Natural killer cell (primary cell): ENCODE data around the gene JAKMIP1. TPM values are rescaled to one million over a fixed set of nuclear protein-coding genes. Genes with fewer than 3 reads are reported as not detected.

ENCODE experiments used
- ATAC-seq, 3 donors: fragments of 150-1000 bp in 2 of 3; fragments of 200-7000 bp in 1 of 3; cut with Tn5 transposase; 1 replicate in 1 of 3; 2 replicates in 2 of 3; pipeline ENCODE4 v1.10.0; 2021; ENCODE audit warnings: mild to moderate bottlenecking in 2 of 3, moderate library complexity in 2 of 3
- DNase-seq, 2 donors: peaks; one replicate each; pipeline versions ENCODE4 v3.0.0 to v3.0.0-alpha.2; 2013 to 2021; ENCODE audit warnings: mixed read lengths in 1 of 2
- H3K27ac ChIP-seq: one replicate; pipeline ENCODE4 v1.5.1; 2013; ENCODE audit warnings: mild to moderate bottlenecking, low read length
- H3K27me3 ChIP-seq: one replicate; pipeline ENCODE4 v1.6.1; 2013; ENCODE audit warnings: low read length; ENCODE audit not compliant: control insufficient read depth, insufficient read depth
- H3K36me3 ChIP-seq: one replicate; pipeline ENCODE4 v1.6.1; 2013; ENCODE audit warnings: low read length; ENCODE audit not compliant: control insufficient read depth, insufficient read depth
- H3K4me1 ChIP-seq: one replicate; pipeline ENCODE4 v1.6.1; 2013; ENCODE audit warnings: low read length; ENCODE audit not compliant: control insufficient read depth, insufficient read depth
- H3K4me3 ChIP-seq: one replicate; pipeline ENCODE4 v1.5.1; 2013; ENCODE audit warnings: low read length
- H3K9me3 ChIP-seq: one replicate; pipeline ENCODE4 v1.6.1; 2013; ENCODE audit warnings: low read length; ENCODE audit not compliant: control insufficient read depth, insufficient read depth
- H3K27ac Mint-ChIP-seq, 2 donors: one replicate each; pipeline ENCODE4 v1.8.0; 2022; ENCODE audit warnings: mild to moderate bottlenecking in 2 of 2, mixed read lengths in 2 of 2, moderate library complexity in 1 of 2
- H3K27me3 Mint-ChIP-seq, 2 donors: one replicate each; pipeline ENCODE4 v1.8.0; 2022; ENCODE audit warnings: low read depth in 2 of 2, mixed read lengths in 2 of 2
- H3K36me3 Mint-ChIP-seq: one replicate; pipeline ENCODE4 v1.8.0; 2022; ENCODE audit warnings: mixed read lengths
- H3K4me1 Mint-ChIP-seq, 2 donors: one replicate each; pipeline ENCODE4 v1.8.0; 2022; ENCODE audit warnings: mixed read lengths in 2 of 2
- H3K4me3 Mint-ChIP-seq: one replicate; pipeline ENCODE4 v1.8.0; 2022; ENCODE audit warnings: mild to moderate bottlenecking, moderate library complexity, mixed read lengths
- H3K9me3 Mint-ChIP-seq, 2 donors: one replicate each; pipeline ENCODE4 v1.8.0; 2022; ENCODE audit warnings: mixed read lengths in 2 of 2
- CTCF ChIP-seq: fragments of 200-600 bp; IDR thresholded peaks from one replicate; pipeline ENCODE4 v1.8.0; 2022; ENCODE audit warnings: antibody characterized with exemption
- WGBS: methylation state at CpG from one replicate; pipeline ENCODE4 v1.1.7; 2013; ENCODE audit warnings: missing lambda C conversion rate; ENCODE audit not compliant: insufficient coverage; 5-methylcytosine and 5-hydroxymethylcytosine counted together
- intact Hi-C: fragments of 100-400 bp; cut with micrococcal nuclease; formaldehyde crosslinking; loops from one replicate; pipeline ENCODE4 v1.14.2; 2022
- total RNA-seq, 4 donors: library from RNA; stranded (reverse); fragments of 120-200 nt in 1 of 4; gene quantifications; one replicate each; pipeline versions ENCODE4 v1.2.3 to v1.2.4, GENCODE V29; 2013 to 2022

Gene JAKMIP1
- total RNA-seq, 3 donors from 2014 or later (not counting 1 experiment from before 2014, with no cell fraction given), result 8.8 to 21.8 (median 16.4) TPM

GRCh38 chr4:6239968-6240367, 39.6 kb upstream of the JAKMIP1 start:
- Mint-ChIP-seq H3K27ac (no peak overlapping the region), H3K9me3 (no peaks in the 10 kb centered on the region), H3K36me3 (no peaks in the 10 kb centered on the region), H3K4me1 (no peaks in the 10 kb centered on the region), H3K27me3 (peaks cover 25 to 33% of the 10 kb centered on the region in 2 donors), H3K4me3 (no peak overlapping the region)
- H3K27me3 ChIP-seq, result peaks cover 8% of the 10 kb centered on the region
- no peaks in the 10 kb centered on the region for H3K4me1 ChIP-seq
- WGBS, result 85% methylated on average over 11 of the region's 11 CpGs
- DNase-seq (no peak), ATAC-seq (no peak)
- no peaks in the 10 kb centered on the region for H3K36me3 ChIP-seq
- intact Hi-C loops, result no loop called here
- TF ChIP-seq CTCF, result no peak
- H3K9me3 ChIP-seq, result peaks cover 3% of the 10 kb centered on the region
- H3K4me3 ChIP-seq, result no peak overlapping the region
- H3K27ac ChIP-seq, result no peak overlapping the region

GRCh38 chr4:6239486-6239885, 39.1 kb upstream of the JAKMIP1 start:
- Histone ChIP-seq H3K36me3 (no peaks in the 10 kb centered on the region), H3K4me3 (no peak overlapping the region), H3K27ac (no peak overlapping the region), H3K27me3 (peaks cover 6% of the 10 kb centered on the region), H3K4me1 (no peaks in the 10 kb centered on the region), H3K9me3 (peaks cover under 1% of the 10 kb centered on the region)
- no peaks in the 10 kb centered on the region for H3K9me3 Mint-ChIP-seq
- H3K27me3 Mint-ChIP-seq, result peaks cover 20 to 28% of the 10 kb centered on the region in 2 donors
- 79% methylated on average over 8 of the region's 8 CpGs for WGBS
- DNase-seq, result no peak
- TF ChIP-seq CTCF, result no peak
- H3K27ac Mint-ChIP-seq, result no peak overlapping the region
- H3K4me3 Mint-ChIP-seq, result no peak overlapping the region
- intact Hi-C loops, result no loop called here
- no peak for ATAC-seq
- no peaks in the 10 kb centered on the region for H3K36me3 Mint-ChIP-seq
- no peaks in the 10 kb centered on the region for H3K4me1 Mint-ChIP-seq

GRCh38 chr4:6236816-6237390, 36.6 kb upstream of the JAKMIP1 start:
- H3K27me3 ChIP-seq, result no peaks in the 10 kb centered on the region
- Mint-ChIP-seq H3K36me3 (no peaks in the 10 kb centered on the region), H3K9me3 (no peaks in the 10 kb centered on the region), H3K27ac (no peak overlapping the region), H3K4me3 (no peak overlapping the region), H3K27me3 (peaks cover 0 to 9% of the 10 kb centered on the region in 2 donors), H3K4me1 (no peaks in the 10 kb centered on the region)
- H3K4me3 ChIP-seq, result no peak overlapping the region
- intact Hi-C loops, result no loop called here
- no peaks in the 10 kb centered on the region for H3K36me3 ChIP-seq
- H3K9me3 ChIP-seq, result no peaks in the 10 kb centered on the region
- no peaks in the 10 kb centered on the region for H3K4me1 ChIP-seq
- no peak for TF ChIP-seq CTCF
- H3K27ac ChIP-seq, result no peak overlapping the region
- ATAC-seq (no peak), DNase-seq (no peak)
- WGBS, result 75% methylated on average over 12 of the region's 12 CpGs
